CD4-positive, CD25-positive, alpha-beta regulatory T cell (primary cell): Measurements from ENCODE around the gene ZNF586. TPM values are rescaled to one million over a fixed set of nuclear protein-coding genes. Genes with fewer than 3 reads are reported as not detected.
"Not testable (repeated sequence)": the region's sequence is repeated elsewhere in the genome, so short reads cannot be mapped to it uniquely, and the experiment has no call there.

Source experiments
- ATAC-seq, 2 donors: fragments of 150-1000 bp; cut with Tn5 transposase; one replicate each; pipeline ENCODE4 v1.10.0; 2021; ENCODE audit warnings: low read depth in 2 of 2, moderate number of reproducible peaks in 2 of 2, moderate library complexity in 1 of 2
- DNase-seq, 3 donors: peaks; one replicate each; pipeline versions ENCODE4 v3.0.0 to v3.0.0-alpha.2; 2012 to 2022; ENCODE audit warnings: mixed read lengths in 1 of 3
- H3K27ac ChIP-seq: one replicate; pipeline ENCODE4 v1.7.0; 2013; ENCODE audit warnings: mild to moderate bottlenecking, low read length; ENCODE audit not compliant: insufficient read depth, poor library complexity, severe bottlenecking
- H3K27me3 ChIP-seq: one replicate; pipeline ENCODE4 v1.7.0; 2013; ENCODE audit warnings: low read length; ENCODE audit not compliant: control insufficient read depth, insufficient read depth
- H3K36me3 ChIP-seq: one replicate; pipeline ENCODE4 v1.7.0; 2013; ENCODE audit warnings: mild to moderate bottlenecking, low read length, moderate library complexity; ENCODE audit not compliant: control insufficient read depth, insufficient read depth
- H3K4me1 ChIP-seq: 2 replicates; pipeline ENCODE4 v1.7.0; 2013; ENCODE audit warnings: mild to moderate bottlenecking, low read length; ENCODE audit not compliant: insufficient read depth, control insufficient read depth, poor library complexity, severe bottlenecking
- H3K4me3 ChIP-seq: one replicate; pipeline ENCODE4 v1.7.0; 2013; ENCODE audit warnings: low read depth, mild to moderate bottlenecking, low read length, moderate library complexity
- H3K9me3 ChIP-seq, 2 experiments: 1 replicate in 1 of 2; 2 replicates in 1 of 2; pipeline ENCODE4 v1.7.0; 2013; ENCODE audit warnings: low read length in 2 of 2, mild to moderate bottlenecking in 1 of 2, moderate library complexity in 1 of 2; ENCODE audit not compliant: control insufficient read depth in 2 of 2
- H3K27ac Mint-ChIP-seq, 3 donors: one replicate each; pipeline ENCODE4 v1.8.0; 2020 to 2022; ENCODE audit warnings: mild to moderate bottlenecking in 3 of 3, mixed read lengths in 3 of 3, moderate library complexity in 2 of 3
- H3K27me3 Mint-ChIP-seq: one replicate; pipeline ENCODE4 v1.8.0; 2022; ENCODE audit warnings: mild to moderate bottlenecking, mixed read lengths
- H3K36me3 Mint-ChIP-seq: one replicate; pipeline ENCODE4 v1.8.0; 2020; ENCODE audit warnings: mixed read lengths
- H3K4me1 Mint-ChIP-seq, 4 donors: one replicate each; pipeline ENCODE4 v1.8.0; 2020 to 2022; ENCODE audit warnings: mixed read lengths in 4 of 4, mild to moderate bottlenecking in 1 of 4
- H3K4me3 Mint-ChIP-seq, 4 donors: one replicate each; pipeline ENCODE4 v1.8.0; 2020 to 2022; ENCODE audit warnings: mild to moderate bottlenecking in 4 of 4, mixed read lengths in 4 of 4, moderate library complexity in 3 of 4
- H3K9me3 Mint-ChIP-seq, 7 donors: one replicate each; pipeline ENCODE4 v1.8.0; 2020 to 2022; ENCODE audit warnings: mixed read lengths in 7 of 7, mild to moderate bottlenecking in 3 of 7, moderate library complexity in 2 of 7
- polyA plus RNA-seq, 4 donors: library from polyadenylated mRNA; unstranded; fragments of 300-500 nt; fragmentation: Illumina TruSeq; gene quantifications; one replicate each; pipeline ENCODE4 v1.2.3, GENCODE V29; 2021
- total RNA-seq: library from RNA; stranded (reverse); gene quantifications from one replicate; pipeline ENCODE4 v1.2.3, GENCODE V29; 2022

ZNF586 gene
- total and polyA plus RNA-seq, 5 donors from 2014 or later = 18.7 to 39.4 (median 31.9) TPM

- peaks cover 25 to 66% (median 43%) of the 10 kb centered on the region in 4 donors for H3K4me1 Mint-ChIP-seq
These were observed 48.5 kb downstream of the ZNF586 start for GRCh38 chr19:57817976-57818375.

GRCh38 chr19:57818378-57818777 lies 48.9 kb downstream of the ZNF586 start:
- Mint-ChIP-seq H3K9me3 (peaks cover 0 to 5% (median 0%) of the 10 kb centered on the region in 7 donors), H3K4me1 (peaks cover 26 to 66% (median 44%) of the 10 kb centered on the region in 4 donors), H3K27me3 (no peaks in the 10 kb centered on the region), H3K36me3 (peaks cover 8% of the 10 kb centered on the region), H3K4me3 (peak overlapping the region; percentile 72 to 100 (median 88)), H3K27ac (peak overlapping the region; percentile 7 to 84 (median 31))
- DNase-seq (no peak), ATAC-seq (no peak)
- Histone ChIP-seq H3K27me3 (no peaks in the 10 kb centered on the region), H3K27ac (no peak overlapping the region), H3K36me3 (no peaks in the 10 kb centered on the region), H3K4me3 (peak overlapping the region; percentile 88), H3K4me1 (peaks cover 30% of the 10 kb centered on the region), H3K9me3 (no peaks in the 10 kb centered on the region)

More at GRCh38 chr19:57817976-57818375, 48.5 kb downstream of the ZNF586 start:
- H3K36me3 ChIP-seq = no peaks in the 10 kb centered on the region
- no peaks in the 10 kb centered on the region for H3K27me3 ChIP-seq
- no peak for ATAC-seq
- H3K9me3 ChIP-seq = no peaks in the 10 kb centered on the region
- H3K27ac ChIP-seq = no peak overlapping the region
- Mint-ChIP-seq H3K27ac (peak overlapping the region in 1 of 3 donors; percentile 84), H3K36me3 (peaks cover 8% of the 10 kb centered on the region), H3K9me3 (peaks cover 0 to 5% (median 0%) of the 10 kb centered on the region in 7 donors), H3K4me3 (peak overlapping the region in 2 of 4 donors; percentile 50 to 100), H3K27me3 (no peaks in the 10 kb centered on the region)
- no peak for DNase-seq
- H3K4me1 ChIP-seq = peaks cover 33% of the 10 kb centered on the region
- no peak overlapping the region for H3K4me3 ChIP-seq

DNA sequence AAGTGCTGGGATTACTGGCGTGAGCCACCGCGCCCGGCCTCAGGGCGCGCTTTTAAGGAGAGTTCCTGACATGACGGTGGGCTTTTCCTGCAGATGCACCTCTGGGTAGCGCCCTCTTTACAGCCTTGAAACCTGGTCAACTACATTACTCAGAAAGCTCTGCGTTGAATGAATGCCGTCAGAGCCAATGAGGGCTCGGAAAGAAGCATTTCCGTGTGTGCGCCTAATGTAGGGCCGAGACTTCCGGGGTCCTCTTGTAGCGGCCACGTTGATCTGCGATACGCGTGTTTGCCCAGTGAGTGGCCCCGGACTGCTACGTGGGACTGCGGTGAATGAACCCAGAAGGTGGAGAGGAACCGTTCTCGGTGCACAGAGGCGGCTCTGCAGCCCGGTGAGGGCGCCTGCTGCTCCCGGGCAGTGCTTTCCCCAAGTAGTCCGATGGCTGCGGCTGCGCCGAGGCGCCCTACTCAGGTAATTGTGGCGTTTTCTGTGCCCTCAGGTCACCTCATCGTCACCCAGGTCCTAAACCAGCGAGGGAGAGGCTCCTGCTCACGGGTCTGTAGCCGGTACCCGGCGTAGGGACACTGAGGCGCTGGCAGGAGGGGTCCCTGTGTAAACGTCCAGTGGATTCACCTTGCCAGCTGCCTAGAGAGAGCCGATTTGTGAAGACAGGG lies 50.1 kb downstream of the ZNF586 start:
- Histone ChIP-seq H3K4me1 (peaks cover 18% of the 10 kb centered on the region), H3K27me3 (no peaks in the 10 kb centered on the region), H3K36me3 (no peaks in the 10 kb centered on the region), H3K27ac (peak overlapping the region; percentile 84), H3K4me3 (peak overlapping the region; percentile 88), H3K9me3 (no peaks in the 10 kb centered on the region)
- ATAC-seq = peak; percentile 87 to 88
- peak overlapping the region; percentile 98 to 100 (median 98) for H3K4me3 Mint-ChIP-seq
- H3K27me3 Mint-ChIP-seq = no peaks in the 10 kb centered on the region
- peaks cover 0 to 4% (median 0%) of the 10 kb centered on the region in 7 donors for H3K9me3 Mint-ChIP-seq
- peak; percentile 79 to 95 (median 83) for DNase-seq
- H3K27ac Mint-ChIP-seq = peak overlapping the region; percentile 98 to 99 (median 98)
- peaks cover 29 to 67% (median 47%) of the 10 kb centered on the region in 4 donors for H3K4me1 Mint-ChIP-seq
- H3K36me3 Mint-ChIP-seq = peaks cover 8% of the 10 kb centered on the region

- Histone ChIP-seq H3K27me3 (no peaks in the 10 kb centered on the region), H3K4me1 (peaks cover 13% of the 10 kb centered on the region), H3K4me3 (peak overlapping the region; percentile 88), H3K36me3 (no peaks in the 10 kb centered on the region), H3K27ac (peak overlapping the region; percentile 84), H3K9me3 (no peaks in the 10 kb centered on the region)
- H3K27ac Mint-ChIP-seq = peak overlapping the region; percentile 98 to 99 (median 98)
- H3K27me3 Mint-ChIP-seq = no peaks in the 10 kb centered on the region
- DNase-seq (no peak), ATAC-seq (no peak)
- H3K9me3 Mint-ChIP-seq = peaks cover 0 to 3% (median 0%) of the 10 kb centered on the region in 7 donors
- peaks cover 25 to 59% (median 43%) of the 10 kb centered on the region in 4 donors for H3K4me1 Mint-ChIP-seq
- H3K36me3 Mint-ChIP-seq = peaks cover 8% of the 10 kb centered on the region
- peak overlapping the region; percentile 98 to 100 (median 98) for H3K4me3 Mint-ChIP-seq
These were observed 51.1 kb downstream of the ZNF586 start for GRCh38 chr19:57820599-57820998.

GRCh38 chr19:57821095-57821494 lies 51.6 kb downstream of the ZNF586 start:
- H3K9me3 Mint-ChIP-seq, ATAC-seq, DNase-seq, H3K27me3 ChIP-seq, H3K27me3 Mint-ChIP-seq, H3K9me3 ChIP-seq, H3K36me3 ChIP-seq, H3K27ac ChIP-seq: not testable (repeated sequence)
- H3K36me3 Mint-ChIP-seq = peaks cover 10% of the 10 kb centered on the region
- H3K4me1 Mint-ChIP-seq = peaks cover 25 to 60% (median 44%) of the 10 kb centered on the region in 4 donors
- Histone ChIP-seq H3K4me3 (peak overlapping the region; percentile 88), H3K4me1 (peaks cover 13% of the 10 kb centered on the region)
- H3K27ac Mint-ChIP-seq = peak overlapping the region; percentile 74 to 99 (median 98)
- peak overlapping the region; percentile 98 to 100 (median 98) for H3K4me3 Mint-ChIP-seq

DNA sequence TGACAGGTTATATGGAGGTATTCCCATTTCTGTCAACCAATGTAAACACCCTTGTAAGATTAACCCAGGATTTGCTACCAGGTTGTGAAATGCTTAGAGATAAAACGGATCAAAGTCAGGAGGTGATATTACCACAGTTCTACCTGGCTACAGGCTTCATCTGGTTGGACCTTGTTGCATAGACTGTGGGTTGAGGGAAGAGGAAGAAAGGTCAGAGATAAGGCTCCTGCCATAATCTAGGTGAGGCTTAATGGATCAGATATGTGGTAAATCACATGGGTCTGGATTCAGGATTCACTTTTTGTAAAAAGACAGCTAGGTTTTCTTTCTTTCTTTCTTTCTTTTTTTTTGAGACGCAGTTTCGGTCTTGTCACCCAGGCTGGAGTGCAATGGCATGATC lies 52.0 kb downstream of the ZNF586 start:
- H3K27ac ChIP-seq, H3K4me3 ChIP-seq, H3K27me3 Mint-ChIP-seq, H3K9me3 Mint-ChIP-seq, H3K9me3 ChIP-seq, ATAC-seq, DNase-seq, H3K27ac Mint-ChIP-seq, H3K27me3 ChIP-seq, H3K36me3 ChIP-seq: not testable (repeated sequence)
- peaks cover 13% of the 10 kb centered on the region for H3K4me1 ChIP-seq
- H3K4me1 Mint-ChIP-seq = peaks cover 25 to 61% (median 45%) of the 10 kb centered on the region in 4 donors
- H3K36me3 Mint-ChIP-seq = peaks cover 12% of the 10 kb centered on the region
- H3K4me3 Mint-ChIP-seq = peak overlapping the region in 3 of 4 donors; percentile 98 to 99 (median 98)

- H3K27me3 ChIP-seq, H3K4me3 ChIP-seq, ATAC-seq, H3K9me3 ChIP-seq, H3K27me3 Mint-ChIP-seq, DNase-seq, H3K9me3 Mint-ChIP-seq, H3K27ac ChIP-seq, H3K36me3 ChIP-seq, H3K27ac Mint-ChIP-seq: not testable (repeated sequence)
- Mint-ChIP-seq H3K4me1 (peaks cover 30 to 68% (median 48%) of the 10 kb centered on the region in 4 donors), H3K4me3 (peak overlapping the region in 2 of 4 donors; percentile 11 to 34), H3K36me3 (peaks cover 20% of the 10 kb centered on the region)
- peaks cover 13% of the 10 kb centered on the region for H3K4me1 ChIP-seq
These were observed 53.7 kb downstream of the ZNF586 start for GRCh38 chr19:57823155-57823554.
